D341Med (cell line): ENCODE data around the gene NT5M.
A peak's percentile ranks its signal among the peaks of the same experiment; 100 is the strongest.

Experiments
- DNase-seq: peaks from one replicate; pipeline ENCODE4 v3.0.0; 2012; ENCODE audit warnings: low spot score

NT5M gene

DNA sequence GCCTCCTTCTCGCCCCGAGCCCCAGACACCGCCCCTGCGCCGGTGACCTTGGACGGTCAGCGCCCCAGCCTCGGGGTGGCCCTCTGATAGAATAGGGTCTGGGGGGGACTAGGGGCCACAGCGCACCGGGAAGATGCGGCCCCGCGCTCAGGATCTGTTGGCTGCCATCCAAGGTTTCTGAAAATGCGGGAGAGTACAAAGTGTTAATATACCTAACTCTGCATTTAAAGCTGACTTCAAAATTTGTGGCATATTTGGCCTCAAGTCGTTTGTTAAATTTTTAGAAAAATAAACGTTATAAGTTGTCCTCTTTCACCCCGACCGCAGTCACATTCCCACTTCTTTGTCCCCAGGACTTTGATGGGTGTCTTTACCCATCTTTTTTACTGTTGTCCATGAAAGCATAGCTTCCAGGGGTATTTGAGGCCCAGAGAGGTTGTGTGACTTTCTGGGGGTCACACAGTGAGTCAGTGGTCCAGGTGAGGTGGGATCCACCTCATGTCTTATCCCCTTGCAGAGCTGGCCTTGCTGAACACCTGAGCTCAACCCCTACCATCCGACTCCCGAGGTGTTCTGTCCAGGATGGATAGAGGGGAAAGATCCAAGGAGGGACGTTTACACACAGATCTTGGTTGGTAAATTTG, 796 bp downstream of the NT5M start:
- no peak for DNase-seq

DNA sequence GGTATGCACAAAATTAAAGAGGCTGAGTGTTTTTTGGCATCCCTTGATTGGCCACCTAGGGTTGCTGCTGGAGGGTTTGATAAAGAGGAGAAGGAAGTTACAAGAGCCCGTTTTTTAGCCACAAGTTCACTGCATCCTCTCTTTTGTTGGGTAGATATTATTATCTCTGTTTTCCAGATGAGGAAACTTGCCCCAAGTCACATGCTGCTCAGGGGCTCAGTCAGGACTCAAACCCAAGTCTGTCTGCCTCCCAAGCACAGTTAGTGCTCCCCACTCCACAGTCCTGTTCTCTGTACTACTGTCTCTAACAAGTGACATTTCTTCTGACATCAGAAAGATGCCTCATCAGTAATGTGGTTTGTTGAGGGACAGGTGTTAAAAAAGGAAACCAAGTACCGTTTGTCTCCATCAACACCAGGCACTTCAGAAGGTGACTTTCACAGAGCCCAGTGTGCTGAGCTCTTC, 1.4 kb downstream of the NT5M start:
- DNase-seq = no peak

DNA sequence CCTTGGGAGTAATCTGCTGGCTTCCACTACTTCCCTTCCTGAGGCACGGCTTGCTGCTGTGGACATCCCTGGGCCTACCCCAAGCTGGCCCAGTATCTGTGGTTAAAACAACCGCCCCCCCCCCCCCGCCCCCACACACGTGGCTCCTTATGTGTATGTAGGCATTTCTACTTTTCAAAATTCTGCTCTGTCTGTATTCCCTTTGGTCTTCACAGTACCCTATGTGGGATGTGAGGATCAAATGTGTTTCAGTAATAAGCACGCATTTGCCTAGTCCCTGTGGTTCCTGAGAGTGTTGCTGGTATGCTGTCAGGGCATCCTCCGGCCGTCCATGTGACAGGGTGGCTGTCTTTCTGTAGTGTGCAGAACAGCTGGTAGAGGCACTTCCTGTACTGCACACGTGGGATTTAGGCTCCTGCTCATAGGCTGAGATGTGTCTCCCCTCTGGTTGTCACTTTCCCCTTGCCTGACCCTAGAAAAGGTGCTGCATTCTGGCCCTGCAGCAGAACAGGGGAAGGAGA, 2.2 kb downstream of the NT5M start:
- no peak for DNase-seq

DNA sequence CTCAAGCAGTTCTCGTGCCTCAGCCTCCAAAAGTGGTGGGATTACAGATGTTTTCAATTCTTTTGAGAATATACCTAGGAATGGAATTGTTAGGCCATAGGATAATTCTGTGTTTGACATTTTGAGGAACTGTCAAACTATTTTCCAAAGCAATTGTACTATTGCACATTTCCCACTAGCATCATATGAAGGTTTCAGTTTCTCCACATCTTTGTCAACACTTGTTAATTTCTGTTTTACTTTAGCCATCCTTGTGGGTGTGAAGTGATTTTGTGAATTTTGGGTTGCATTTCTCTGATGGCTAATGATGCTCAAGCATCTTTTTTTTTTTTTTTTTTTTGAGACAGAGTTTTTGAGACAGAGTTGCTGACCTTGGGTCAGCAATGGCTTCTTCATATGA, 6.2 kb downstream of the NT5M start:
- DNase-seq = no peak

DNA sequence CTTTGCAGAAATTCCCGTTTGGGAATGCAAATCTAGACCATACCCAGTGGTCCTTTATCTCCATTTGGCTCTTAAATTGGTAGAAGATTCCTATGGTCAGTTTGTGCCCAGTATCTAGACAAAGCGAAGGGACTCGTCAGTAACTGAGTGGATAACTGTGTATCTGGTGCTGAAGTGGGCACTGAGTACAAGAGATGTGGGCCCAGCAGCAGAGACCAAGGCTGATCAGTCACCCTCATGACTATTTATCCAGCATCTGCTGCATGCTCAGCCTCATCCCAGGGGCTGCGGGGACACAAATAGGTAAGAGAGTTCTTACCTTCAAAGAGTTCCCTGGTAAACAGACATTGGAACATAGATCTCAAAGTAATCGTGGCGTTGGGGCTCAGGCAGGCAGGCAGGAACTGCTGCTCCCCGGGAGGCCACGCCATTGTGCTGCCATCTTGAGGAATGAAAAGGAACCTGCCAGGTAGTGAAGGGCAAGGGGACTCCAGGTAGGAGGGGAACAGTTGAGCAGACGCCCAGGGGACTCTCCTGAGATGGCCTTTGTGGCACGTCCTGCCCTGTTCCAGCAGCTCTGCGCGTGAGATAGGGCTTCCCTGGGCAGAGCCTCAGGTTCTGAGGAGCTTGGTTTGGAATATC, 10.3 kb downstream of the NT5M start:
- peak; percentile 63 for DNase-seq

DNA sequence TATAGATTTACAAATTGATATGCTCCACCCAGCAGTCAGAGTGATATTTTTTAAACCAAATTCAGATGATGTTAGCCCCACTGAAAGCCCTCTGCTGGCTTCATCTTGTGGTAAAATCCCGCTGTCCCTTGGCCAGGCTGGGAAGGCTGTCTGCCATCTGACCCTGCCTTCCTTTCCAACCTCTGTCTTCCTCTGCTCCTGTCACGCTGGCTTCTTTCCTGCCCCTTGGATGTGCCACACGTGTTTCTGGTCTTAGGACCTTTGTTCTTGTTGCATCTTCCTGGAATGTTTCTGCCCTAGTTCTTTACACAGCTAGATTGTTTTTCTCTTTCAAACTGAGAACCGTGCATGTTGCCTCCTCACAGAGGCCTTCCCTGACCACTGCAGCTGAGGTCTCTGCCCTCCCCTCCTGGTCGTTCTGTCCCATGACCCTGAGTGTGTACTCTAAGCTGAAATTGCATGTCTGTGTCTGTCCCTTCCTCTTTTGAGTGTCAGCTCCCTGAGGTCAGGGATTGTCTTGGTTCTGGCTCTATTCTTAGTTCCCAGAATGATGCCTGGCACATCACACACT, 11.4 kb downstream of the NT5M start:
- DNase-seq = no peak

DNA sequence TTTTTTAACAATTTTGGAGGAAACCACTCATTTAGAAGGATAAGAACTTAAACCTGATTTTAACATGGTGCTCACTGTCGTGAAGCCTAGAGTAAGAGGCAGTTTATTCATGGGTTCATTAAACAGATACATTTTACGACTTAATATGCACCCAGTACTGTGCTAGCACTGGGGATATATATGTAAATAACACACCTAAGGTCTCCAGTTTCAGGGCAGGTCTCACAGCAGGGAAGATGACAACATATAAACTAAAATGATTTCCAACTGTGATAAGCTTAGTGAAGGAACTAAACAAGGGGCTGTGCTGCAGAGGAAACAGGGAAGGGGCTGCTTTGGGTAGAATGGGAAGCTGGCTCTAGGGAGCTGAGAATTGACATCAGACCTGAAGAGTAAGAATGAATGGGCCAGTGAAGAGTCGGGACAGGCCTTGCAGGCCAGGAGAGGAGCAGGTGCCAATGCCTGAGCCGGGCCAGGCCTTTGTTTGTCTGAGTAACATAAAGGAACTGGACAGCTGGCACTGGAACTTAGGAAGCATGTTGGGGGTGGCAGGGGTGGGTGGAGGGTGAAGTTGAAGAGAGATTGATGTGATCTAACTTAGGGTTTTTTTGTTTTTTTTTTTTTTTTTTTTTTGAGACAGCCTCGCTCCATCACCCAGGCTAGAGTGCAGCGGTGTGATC, 12.1 kb downstream of the NT5M start:
- no peak for DNase-seq

DNA sequence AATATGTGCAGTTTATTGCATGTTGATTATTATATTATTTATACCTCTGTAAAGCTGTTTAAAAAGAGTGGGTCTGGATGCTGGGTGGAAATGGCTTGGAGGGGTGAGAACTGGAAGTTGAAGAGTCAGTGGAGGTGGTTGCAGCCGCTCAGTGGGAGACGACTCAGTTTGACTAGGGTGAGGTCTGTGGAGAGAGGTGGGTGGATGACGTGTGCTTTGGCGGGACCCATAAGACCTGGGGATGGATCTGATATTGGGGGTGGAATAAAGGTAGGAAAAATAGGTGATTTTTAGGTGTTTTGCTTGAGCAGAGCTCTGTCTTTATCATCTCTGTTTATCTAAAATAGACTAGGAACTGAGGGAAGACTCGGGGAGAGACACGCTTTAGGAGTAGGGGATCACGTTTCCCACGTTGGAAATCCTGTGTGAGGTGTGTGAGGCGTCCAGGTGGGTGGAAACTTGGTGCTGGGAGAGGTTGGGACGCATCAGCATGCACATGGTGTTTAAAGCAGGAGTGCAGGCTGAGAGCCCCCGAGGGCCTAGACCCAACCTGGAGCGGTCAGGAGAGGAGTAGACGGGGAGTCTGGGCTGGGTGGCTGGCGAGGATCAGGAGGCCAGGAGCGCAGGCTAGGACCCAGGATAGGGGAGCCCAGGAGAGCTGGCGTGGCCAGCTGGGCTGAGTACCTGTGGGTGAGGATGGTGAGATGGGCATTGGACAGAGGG, 17.2 kb downstream of the NT5M start:
- DNase-seq = no peak

DNA sequence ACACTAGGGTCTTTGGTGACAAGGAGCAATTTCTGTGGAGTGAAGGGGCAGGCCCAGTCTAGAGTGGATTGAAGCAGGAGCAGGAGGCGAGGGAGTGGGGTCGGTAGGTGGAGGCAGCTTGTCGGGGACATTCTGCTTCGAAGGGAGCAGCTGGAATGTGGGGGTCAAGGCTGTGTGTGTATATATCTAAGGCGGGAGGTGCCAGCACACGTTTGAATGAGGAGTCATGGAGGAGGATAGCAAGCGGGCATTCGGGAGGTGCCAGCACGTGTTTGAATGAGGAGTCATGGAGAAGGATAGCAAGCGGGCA, 17.7 kb downstream of the NT5M start:
- no peak for DNase-seq

DNA sequence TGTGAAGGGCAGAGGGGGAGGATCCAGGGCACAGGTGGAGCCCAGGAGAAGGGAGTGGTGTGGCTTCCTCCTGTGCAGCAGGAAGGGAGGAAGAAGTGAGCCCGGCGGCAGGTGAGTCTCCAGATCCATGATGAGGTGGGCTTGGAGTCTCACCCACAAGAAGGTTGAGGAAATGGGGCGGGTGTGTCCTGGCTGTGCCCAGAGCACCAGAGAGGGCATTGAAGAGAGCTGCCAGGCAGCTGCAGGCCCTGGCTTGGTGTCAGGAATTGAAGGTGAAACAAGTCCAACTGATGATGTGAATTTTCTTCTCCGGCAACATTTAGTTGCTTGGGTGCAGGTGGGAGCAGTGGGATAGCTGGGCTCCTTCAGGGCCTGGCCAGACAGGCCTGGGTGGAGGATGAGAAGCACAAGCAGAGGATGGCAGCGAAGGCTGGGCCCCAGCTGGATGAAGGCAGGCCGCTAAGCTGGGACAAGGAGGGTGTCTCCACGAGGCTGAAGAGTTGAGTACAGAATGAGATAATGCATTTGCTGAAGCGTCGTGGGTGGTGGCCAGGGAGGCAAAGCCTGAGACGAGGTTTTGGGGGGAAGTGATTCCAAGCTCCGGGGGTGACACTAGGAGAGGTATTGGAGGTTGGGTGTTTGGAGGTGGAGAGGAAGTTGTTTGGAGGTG, 18.3 kb downstream of the NT5M start:
- no peak for DNase-seq

DNA sequence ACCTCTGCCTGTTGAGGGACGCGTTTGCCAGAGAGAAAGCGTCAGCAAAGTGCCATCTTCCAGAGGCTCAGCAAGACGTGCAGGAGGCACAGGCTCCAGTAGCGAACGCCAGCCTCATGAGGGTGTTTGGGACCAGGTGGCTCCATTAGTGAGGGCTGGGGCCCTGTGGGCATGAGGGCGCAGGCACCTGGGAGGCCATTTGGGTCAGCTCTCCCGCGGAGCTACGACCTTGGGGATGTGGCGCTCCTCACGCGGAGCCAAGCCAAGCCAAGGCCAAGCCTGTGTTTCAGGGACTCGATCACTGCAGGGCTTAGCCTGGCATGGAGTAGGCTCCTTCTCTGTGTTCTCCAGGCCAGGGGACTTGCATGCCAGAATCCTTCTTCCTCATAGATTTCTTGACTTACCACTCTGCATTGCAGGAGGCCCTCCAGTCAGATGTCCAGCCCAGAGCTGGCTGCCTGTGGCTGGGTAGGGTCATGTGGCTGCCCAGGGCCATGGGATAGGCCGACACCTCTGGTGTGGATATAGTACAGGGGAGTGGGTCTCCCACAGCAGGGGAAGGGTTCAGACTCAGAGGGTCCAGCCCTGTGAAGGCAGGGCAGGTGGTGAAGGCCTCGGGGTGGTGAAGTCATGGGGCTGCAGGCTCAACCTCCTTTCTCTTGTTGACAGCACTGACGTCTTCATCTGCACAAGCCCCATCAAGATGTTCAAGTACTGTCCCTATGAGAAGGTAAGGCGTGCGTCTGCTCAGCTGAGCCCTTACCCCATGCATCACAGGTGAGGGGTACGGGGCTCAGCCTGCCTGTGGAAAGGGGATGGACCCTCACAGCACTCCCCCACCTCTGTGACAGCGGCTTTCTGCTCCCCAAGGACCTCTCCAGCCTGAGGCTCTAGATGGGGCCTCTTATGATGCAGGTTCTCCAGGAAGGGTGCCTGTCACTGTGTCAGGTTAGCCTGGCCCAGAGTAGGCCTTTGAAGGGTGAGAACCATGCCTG, 19.6 kb downstream of the NT5M start:
- no peak for DNase-seq

DNA sequence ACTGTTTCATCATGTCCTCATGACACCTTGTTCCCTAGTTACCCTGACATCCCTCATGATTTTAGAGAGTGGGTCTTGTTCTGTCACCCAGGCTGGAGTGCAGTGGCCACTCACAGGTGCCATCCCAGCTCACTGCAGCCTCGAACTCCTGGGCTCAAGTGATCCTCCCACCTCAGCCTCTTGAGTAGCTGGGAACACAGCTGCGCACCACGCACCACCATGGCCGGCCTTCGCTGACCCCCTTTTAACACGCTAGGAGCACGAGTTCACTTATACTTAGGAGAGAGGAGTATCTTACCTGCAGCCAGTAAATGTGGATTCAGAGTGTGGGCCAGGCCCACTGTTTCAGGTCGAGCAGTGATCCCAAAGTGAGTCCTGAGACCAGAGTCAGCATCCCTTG, 21.4 kb downstream of the NT5M start:
- no peak for DNase-seq

DNA sequence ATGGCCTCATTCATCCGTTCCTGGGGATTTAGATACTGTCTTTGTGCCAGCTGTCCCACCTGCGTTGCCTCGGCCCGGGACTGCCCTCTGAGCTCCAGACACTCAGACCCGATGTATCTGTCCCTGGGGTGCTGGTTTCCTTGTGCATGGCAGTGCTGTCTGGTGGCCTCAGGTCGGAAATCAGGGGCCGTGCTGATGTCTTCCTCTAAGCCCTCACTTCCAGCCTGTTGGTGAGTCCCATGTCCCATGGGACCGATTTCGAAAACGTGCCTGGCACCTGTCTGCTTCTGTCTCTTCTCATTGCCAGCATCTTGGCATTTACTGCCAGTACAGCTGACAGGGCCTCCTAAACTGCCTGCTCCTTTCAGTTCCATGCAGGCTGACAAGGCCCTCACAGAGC, 22.1 kb downstream of the NT5M start:
- no peak for DNase-seq

DNA sequence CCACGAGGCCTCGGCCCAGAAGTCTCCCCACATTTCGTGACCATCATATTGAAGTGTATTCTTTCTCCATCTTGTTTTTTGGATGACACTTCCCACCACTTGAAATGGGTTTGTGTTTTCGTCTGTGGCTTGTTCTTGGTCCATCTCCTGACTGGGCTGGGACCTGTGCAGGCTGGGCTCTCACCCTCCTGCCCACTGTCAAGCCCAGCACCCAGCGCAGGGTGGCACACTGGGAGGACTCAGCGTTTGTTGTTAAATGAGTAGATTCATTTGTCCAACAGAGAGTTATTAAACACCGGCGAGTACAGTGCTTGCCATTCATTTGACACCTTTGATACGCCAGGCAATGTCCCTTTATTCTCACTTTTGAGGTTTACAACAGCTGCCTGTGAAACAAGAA, 22.6 kb downstream of the NT5M start:
- no peak for DNase-seq

DNA sequence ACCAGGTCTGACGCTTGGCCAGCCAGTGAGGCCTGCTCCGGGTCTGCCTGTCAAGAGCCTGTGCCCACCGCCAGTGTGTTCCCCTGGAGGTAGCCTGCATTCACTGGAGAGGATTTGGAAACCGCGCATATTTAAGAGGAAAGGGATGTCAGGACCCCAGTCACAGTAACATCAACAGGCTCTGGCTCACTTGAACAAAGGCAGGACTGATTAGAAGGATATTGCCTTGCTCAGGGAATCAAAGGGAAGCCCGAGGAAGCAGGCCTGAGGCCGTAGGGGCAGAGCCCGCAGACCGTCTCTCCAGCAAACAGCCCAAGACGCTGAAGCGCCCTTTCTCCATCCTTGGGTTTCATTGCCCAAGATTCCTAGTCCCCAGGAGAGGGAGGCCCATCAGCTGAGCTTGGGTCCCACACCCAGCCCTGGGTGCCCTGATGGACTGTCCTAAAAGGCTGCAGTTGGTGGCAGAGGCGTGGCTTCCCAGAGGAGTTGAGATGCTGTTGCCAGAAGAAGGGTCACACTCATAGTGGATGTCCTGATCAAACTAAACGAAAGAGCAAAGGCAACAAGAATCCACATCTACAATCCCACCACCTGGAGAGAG, 23.2 kb downstream of the NT5M start:
- no peak for DNase-seq

DNA sequence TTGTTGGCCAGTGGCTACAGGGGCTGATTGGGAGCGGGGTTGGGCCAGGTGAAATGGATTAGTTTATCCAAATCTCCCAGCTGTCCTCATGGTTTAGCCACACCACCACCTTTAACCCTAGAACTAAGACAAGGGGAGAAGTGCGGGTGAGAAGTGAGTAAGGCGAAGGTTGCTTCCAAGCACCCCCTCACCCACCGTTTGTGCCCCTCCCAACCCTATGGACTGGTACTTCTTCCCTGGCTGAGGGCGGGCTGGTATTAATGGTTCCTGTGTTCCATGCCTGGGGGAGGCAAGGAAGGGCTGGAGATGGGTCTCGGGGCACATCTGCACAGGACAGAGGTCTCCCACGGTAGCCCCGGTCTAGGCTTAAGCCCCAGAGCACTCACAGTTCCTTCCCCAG, 25.1 kb downstream of the NT5M start:
- peak; percentile 3 for DNase-seq

DNA sequence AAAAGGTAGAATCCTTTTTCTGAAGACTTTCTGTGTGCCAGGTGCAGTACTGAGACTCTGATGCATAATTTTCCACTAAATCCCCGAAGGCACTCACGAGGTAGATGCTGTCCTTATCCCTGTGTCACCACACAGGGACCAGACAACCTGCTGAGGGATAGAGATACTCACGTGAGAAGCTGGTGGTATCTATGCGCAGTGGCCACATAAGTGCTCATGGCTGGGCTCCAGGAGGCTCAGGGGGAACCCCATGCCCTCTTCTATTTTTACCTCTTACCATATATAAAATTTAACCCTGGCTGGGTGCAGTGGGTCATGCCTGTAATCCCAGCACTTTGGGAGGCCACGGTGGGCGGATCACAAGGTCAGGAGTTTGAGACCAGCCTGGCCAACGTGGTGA, 38.3 kb downstream of the NT5M start:
- DNase-seq = no peak

DNA sequence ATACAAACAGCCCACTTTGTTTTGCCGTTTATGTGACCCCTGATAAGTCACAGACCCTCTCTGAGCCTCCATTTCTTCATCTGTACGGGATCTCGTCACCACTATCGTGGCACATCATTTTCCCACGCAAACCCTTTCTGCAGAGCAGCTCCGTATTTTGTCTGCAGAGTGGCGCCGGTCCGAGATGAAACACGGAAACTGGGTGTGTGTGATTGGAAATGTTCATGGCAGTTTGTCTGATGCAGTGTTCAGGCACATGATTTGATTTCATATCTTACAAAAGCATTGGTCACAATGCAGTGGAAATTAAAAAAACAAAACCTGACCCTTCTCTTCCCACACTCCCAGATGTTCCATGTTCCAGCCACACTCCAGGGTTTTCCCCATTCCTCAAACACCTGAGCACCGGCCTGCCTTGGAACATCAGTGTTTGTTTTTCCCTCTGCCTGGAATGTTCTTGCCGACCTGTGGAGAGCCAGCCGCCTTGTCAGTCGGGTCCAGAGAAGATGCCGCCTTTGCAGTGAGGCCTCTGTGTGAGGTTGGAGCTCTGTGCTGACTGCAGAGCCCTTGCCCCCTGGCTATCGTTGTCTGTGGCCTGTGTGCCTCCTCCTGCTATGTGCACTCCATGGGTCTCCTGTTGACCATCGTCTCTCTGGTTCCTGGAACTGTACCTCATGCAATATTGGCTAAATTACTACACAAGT, 39.2 kb downstream of the NT5M start:
- DNase-seq = no peak

DNA sequence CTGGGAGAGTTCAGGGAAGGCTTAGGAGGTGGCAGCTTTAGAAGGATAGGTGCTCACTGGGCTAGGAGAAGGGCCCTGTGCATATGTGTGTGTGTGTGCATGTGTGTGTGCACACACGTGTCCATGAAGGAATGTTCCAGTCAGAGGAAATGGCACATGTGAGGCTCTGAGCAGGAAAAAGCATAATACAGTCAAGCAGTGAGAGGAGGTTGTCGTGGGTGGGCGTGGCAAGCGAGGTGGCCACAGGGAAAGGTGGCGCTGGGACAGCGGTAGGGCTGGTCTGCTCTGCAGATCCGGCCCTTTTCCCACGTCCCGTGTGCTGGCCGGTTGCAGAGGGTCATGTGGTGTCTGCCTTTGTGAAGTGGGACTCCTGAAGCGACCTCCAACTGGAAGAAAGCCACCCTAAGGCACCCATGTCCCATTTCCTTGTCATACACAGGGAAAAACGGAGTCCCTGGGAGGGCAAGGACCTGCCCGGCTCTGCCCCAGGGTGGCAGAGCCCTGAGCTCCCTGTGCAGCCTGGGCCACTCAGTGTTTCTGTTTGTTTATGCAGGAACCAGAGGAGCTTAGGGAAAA, 40.1 kb downstream of the NT5M start:
- no peak for DNase-seq
